Endothelial cell of umbilical vein (primary cell): ENCODE measurements around the gene RAB36. TPM values are rescaled to one million over a fixed set of nuclear protein-coding genes. Genes with fewer than 3 reads are reported as not detected.

ENCODE experiments used
- BruUV-seq: library from RNA; stranded (reverse); fragments of 400-500 nt; replicated peaks from 2 replicates; lab custom pipeline; 2021; lab: Mats Ljungman, UMichigan
- CTCF ChIA-PET: fragments of 300-600, 350-600 bp; sonication (Branson Sonifier 250); formaldehyde crosslinking; loops from one replicate; lab custom pipeline; 2021; ENCODE audit warnings: antibody characterized with exemption, inconsistent platforms; lab: Charles Lee
- POLR2A ChIA-PET: fragments of 300-600, 350-600 bp; sonication (Branson Sonifier 250); formaldehyde crosslinking; loops from one replicate; lab custom pipeline; 2021; ENCODE audit warnings: antibody characterized with exemption, inconsistent platforms; lab: Charles Lee
- DNase-seq: peaks from one replicate; pipeline ENCODE4 v3.0.0-alpha.2; 2011; ENCODE audit warnings: low read depth, low spot score
- FAIRE-seq: peaks from 2 replicates; lab custom pipeline; 2011; peaks lifted over from hg19 to GRCh38; lab: Jason Lieb, UNC
- H2AFZ ChIP-seq: 2 replicates; pipeline ENCODE4 v1.6.0; 2012; ENCODE audit warnings: low read depth, low read length, control low read depth, inconsistent platforms
- H3K27ac ChIP-seq: 2 replicates; pipeline ENCODE4 v1.5.1; 2011; ENCODE audit warnings: low read depth, mild to moderate bottlenecking, control low read depth, low read length, moderate library complexity; ENCODE audit not compliant: insufficient read depth
- H3K27me3 ChIP-seq, 2 experiments: 2 replicates each; pipeline versions ENCODE4 v1.6.0 to v1.6.1; 2011; ENCODE audit warnings: low read length in 2 of 2, mixed read lengths in 1 of 2; ENCODE audit not compliant: control insufficient read depth in 2 of 2, insufficient read depth in 2 of 2
- H3K36me3 ChIP-seq, 2 experiments: 2 replicates in 1 of 2; 3 replicates in 1 of 2; pipeline ENCODE4 v1.5.1; 2011; ENCODE audit warnings: low read length in 2 of 2, mild to moderate bottlenecking in 1 of 2, moderate library complexity in 1 of 2; ENCODE audit not compliant: control insufficient read depth in 2 of 2, insufficient read depth in 2 of 2; ENCODE audit errors: extremely low read depth in 1 of 2
- H3K4me1 ChIP-seq: 3 replicates; pipeline ENCODE4 v1.5.1; 2011; ENCODE audit warnings: mild to moderate bottlenecking, low read length; ENCODE audit not compliant: control insufficient read depth, insufficient read depth; ENCODE audit errors: extremely low read depth
- H3K4me2 ChIP-seq: 2 replicates; pipeline ENCODE4 v1.6.1; 2011; ENCODE audit warnings: low read length, control low read depth, mixed read lengths; ENCODE audit not compliant: insufficient read depth
- H3K4me3 ChIP-seq, 3 experiments: fragments of 200-600 bp in 1 of 3; sonication (generic), shearing (Covaris generic) in 1 of 3; replicated peaks in 1 of 3; 2 replicates each; pipeline ENCODE4 v1.5.1; 2011 to 2016; ENCODE audit warnings: control low read depth in 3 of 3, low read length in 3 of 3, mild to moderate bottlenecking in 2 of 3, inconsistent platforms in 1 of 3, low read depth in 1 of 3, moderate library complexity in 1 of 3; ENCODE audit not compliant: insufficient read depth in 1 of 3
- H3K79me2 ChIP-seq: 2 replicates; pipeline ENCODE4 v1.6.0; 2012; ENCODE audit warnings: low read length, inconsistent platforms; ENCODE audit not compliant: control insufficient read depth, insufficient read depth
- H3K9ac ChIP-seq: replicated peaks from 2 replicates; pipeline ENCODE3; 2011; ENCODE audit warnings: low read length, control low read depth; ENCODE audit not compliant: insufficient read depth; ENCODE audit errors: extremely low read depth
- H3K9me1 ChIP-seq: replicated peaks from 3 replicates; pipeline ENCODE4 v1.6.0; 2011; ENCODE audit warnings: mild to moderate bottlenecking, low read length; ENCODE audit not compliant: control insufficient read depth, insufficient read depth; ENCODE audit errors: extremely low read depth
- H3K9me3 ChIP-seq: replicated peaks from 2 replicates; pipeline ENCODE4 v1.5.1; 2012; ENCODE audit warnings: low read length, inconsistent platforms; ENCODE audit not compliant: control insufficient read depth, insufficient read depth
- H4K20me1 ChIP-seq: replicated peaks from 2 replicates; pipeline ENCODE3; 2011; ENCODE audit warnings: mild to moderate bottlenecking, low read length; ENCODE audit not compliant: control insufficient read depth, insufficient read depth; ENCODE audit errors: extremely low read depth
- CTCF ChIP-seq, 2 donors: IDR thresholded peaks; 1 replicate in 1 of 2; 2 replicates in 1 of 2; pipeline ENCODE4 v1.5.1; 2011; ENCODE audit warnings: low read length in 2 of 2, mild to moderate bottlenecking in 2 of 2, moderate library complexity in 2 of 2, control low read depth in 1 of 2, inconsistent platforms in 1 of 2, low read depth in 1 of 2; ENCODE audit not compliant: insufficient read depth in 1 of 2; ENCODE audit errors: extremely low read depth in 1 of 2
- EZH2 ChIP-seq: IDR thresholded peaks from 2 replicates; pipeline ENCODE4 v1.6.1; 2012; ENCODE audit warnings: borderline replicate concordance, low read depth, mild to moderate bottlenecking, moderate library complexity, low read length, inconsistent platforms; ENCODE audit not compliant: severe bottlenecking
- FOS ChIP-seq: IDR thresholded peaks from 2 replicates; pipeline ENCODE4 v1.6.1; 2011; ENCODE audit warnings: mild to moderate bottlenecking, low read length, moderate library complexity, borderline replicate concordance; ENCODE audit not compliant: insufficient read depth
- GATA2 ChIP-seq: IDR thresholded peaks from 2 replicates; pipeline ENCODE4 v1.7.0; 2011; ENCODE audit warnings: low read depth, mild to moderate bottlenecking, moderate library complexity, mixed read lengths, low read length; ENCODE audit not compliant: insufficient read length, insufficient read depth
- JUN ChIP-seq: IDR thresholded peaks from 2 replicates; pipeline ENCODE4 v1.6.1; 2011; ENCODE audit warnings: borderline replicate concordance, low read depth; ENCODE audit not compliant: insufficient read length, insufficient read depth
- MAX ChIP-seq: IDR thresholded peaks from 2 replicates; pipeline ENCODE4 v1.6.1; 2011; ENCODE audit not compliant: insufficient read depth, insufficient read length
- MYC ChIP-seq: IDR thresholded peaks from one replicate; pipeline ENCODE4 v1.6.1; 2011; ENCODE audit warnings: mild to moderate bottlenecking, low read depth, low read length
- POLR2A ChIP-seq: IDR thresholded peaks from 2 replicates; pipeline ENCODE4 v1.6.1; 2012; ENCODE audit warnings: low read depth, mild to moderate bottlenecking, control low read depth, low read length
- POLR2AphosphoS5 ChIP-seq: IDR thresholded peaks from 2 replicates; pipeline ENCODE4 v1.6.1; 2012; ENCODE audit warnings: low read depth, mild to moderate bottlenecking, control low read depth, low read length, moderate library complexity; ENCODE audit not compliant: insufficient read depth
- dilution Hi-C: fragments of 300-500 bp; cut with MboI; formaldehyde crosslinking; loops from one replicate; pipeline ENCODE4 v1.15.0; 2019; ENCODE audit warnings: low sequenced_read_pairs; ENCODE audit not compliant: extremely low pct_ligation_motif_present
- intact Hi-C: fragments of 100-400 bp; cut with micrococcal nuclease; formaldehyde crosslinking; loops from one replicate; pipeline ENCODE4 v1.10.0; 2022
- polyA plus RNA-seq, 4 experiments: library from polyadenylated mRNA; depleted of rRNA in 3 of 4; stranded (reverse) in 3 of 4; unstranded in 1 of 4; fragments of >200 nt; gene quantifications; 2 replicates each; pipeline versions ENCODE4 v1.2.1 to v1.2.3, GENCODE V29; 2011 to 2012; ENCODE audit warnings: missing spikeins in 1 of 4
- total RNA-seq: library from RNA; stranded (reverse); gene quantifications from 2 replicates; pipeline ENCODE4 v1.2.3, GENCODE V29; 2021

The RAB36 gene
- total and polyA plus RNA-seq, 2 donors (not counting 3 experiments of a cell fraction or from before 2014, with no cell fraction given), result 2.7 to 3.1 TPM

- Histone ChIP-seq H3K27ac (no peak overlapping the region), H3K27me3 (no peaks in the 10 kb centered on the region), H3K36me3 (peaks cover 4 to 7% of the 10 kb centered on the region in 2 experiments), H3K4me1 (peaks cover 12% of the 10 kb centered on the region), H3K9ac (no peak overlapping the region), H3K4me3 (no peak overlapping the region), H3K9me3 (no peaks in the 10 kb centered on the region), H3K79me2 (peaks cover 95% of the 10 kb centered on the region), H2AFZ (no peak overlapping the region), H4K20me1 (peaks cover 13% of the 10 kb centered on the region), H3K4me2 (no peak overlapping the region), H3K9me1 (no peaks in the 10 kb centered on the region)
- ChIA-PET POLR2A (interaction anchor here (0.7 kb wide), 1 partner anchor 10 kb away, joined by 3 read pairs; no protein-coding TSS in a partner anchor), CTCF (no interaction called here)
- DNase-seq, result no peak
- no peak for FAIRE-seq
- intact Hi-C loops, result no loop called here
- BruUV-seq, result no TSS peak
- TF ChIP-seq JUN (no peak), CTCF (IDR thresholded peaks at IDR 0.05; ENCODE audit: extremely low read depth in 1 of 2, insufficient read depth in 1 of 2, low read depth in 1 of 2, low read length in 2 of 2) (no peak), POLR2AphosphoS5 (no peak), MYC (no peak), POLR2A (no peak)
- dilution Hi-C loops, result no loop called here
Observed at GRCh38 chr22:23193882-23194281, 48.6 kb downstream of the RAB36 start.

- ChIA-PET POLR2A (no interaction called here), CTCF (interaction anchor here (1.6 kb wide), 1 partner anchor 86 kb away, joined by 4 read pairs; no protein-coding TSS in a partner anchor)
- H3K4me1 ChIP-seq, result peaks cover 31% of the 10 kb centered on the region
- no peaks in the 10 kb centered on the region for H3K9me3 ChIP-seq
- H3K9ac ChIP-seq, result no peak overlapping the region
- H3K27ac ChIP-seq, result no peak overlapping the region
- peaks cover 95% of the 10 kb centered on the region for H3K79me2 ChIP-seq
- BruUV-seq, result no TSS peak
- peaks cover 3 to 4% of the 10 kb centered on the region in 2 experiments for H3K36me3 ChIP-seq
- dilution Hi-C loops, result no loop called here
- TF ChIP-seq MAX (no peak), MYC (no peak), JUN (no peak), GATA2 (no peak), POLR2AphosphoS5 (no peak), FOS (no peak), POLR2A (no peak), EZH2 (no peak)
- H3K4me3 ChIP-seq, result no peak overlapping the region
- H3K27me3 ChIP-seq, result no peaks in the 10 kb centered on the region
- no peak for FAIRE-seq
- no peak for DNase-seq
- no peak overlapping the region for H3K4me2 ChIP-seq
- intact Hi-C loops, result no loop called here
- peaks cover 16% of the 10 kb centered on the region for H4K20me1 ChIP-seq
- H3K9me1 ChIP-seq, result no peaks in the 10 kb centered on the region
- H2AFZ ChIP-seq, result no peak overlapping the region
Observed at GRCh38 chr22:23196165-23196564, 50.9 kb downstream of the RAB36 start.
